Stimulated activated CD8-positive, alpha-beta memory T cell treated with anti-CD3 and anti-CD28 coated beads, Interleukin-7, amount 100 ng/mL, for 4 hours (primary cell): ENCODE measurements around the gene PRRC2B.

ENCODE experiments used
- DNase-seq, 2 donors: peaks; one replicate each; pipeline ENCODE4 v3.0.0-alpha.2; 2020; ENCODE audit warnings: low read depth in 2 of 2

The PRRC2B gene

DNA sequence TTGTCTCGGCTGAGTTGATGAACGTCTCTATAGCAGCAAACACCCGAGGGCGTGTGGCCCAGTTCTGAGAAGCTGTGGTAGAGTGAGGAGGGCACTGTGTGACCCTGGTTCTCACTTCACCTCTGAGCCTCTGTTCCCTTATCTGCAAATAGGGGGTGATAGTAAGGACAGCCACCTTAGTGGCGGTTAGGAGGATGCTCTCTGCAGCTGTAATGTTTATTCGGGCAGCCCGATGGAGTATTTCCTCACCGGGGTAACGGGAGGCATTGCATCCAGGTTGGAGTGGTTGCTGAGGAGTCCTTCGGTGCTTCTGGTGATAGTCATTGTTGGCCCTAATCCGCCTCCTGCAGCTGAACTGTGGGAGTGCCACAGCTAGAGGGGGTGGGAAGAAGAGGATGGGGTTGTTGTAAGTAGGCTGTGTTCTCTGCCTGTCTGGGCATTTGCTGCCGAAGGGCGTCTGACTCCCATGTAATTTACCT lies 13.9 kb downstream of the PRRC2B start:
- DNase-seq: no peak

- DNase-seq: no peak
Measured at GRCh38 chr9:131409458-131409992, 15.6 kb downstream of the PRRC2B start.

DNA sequence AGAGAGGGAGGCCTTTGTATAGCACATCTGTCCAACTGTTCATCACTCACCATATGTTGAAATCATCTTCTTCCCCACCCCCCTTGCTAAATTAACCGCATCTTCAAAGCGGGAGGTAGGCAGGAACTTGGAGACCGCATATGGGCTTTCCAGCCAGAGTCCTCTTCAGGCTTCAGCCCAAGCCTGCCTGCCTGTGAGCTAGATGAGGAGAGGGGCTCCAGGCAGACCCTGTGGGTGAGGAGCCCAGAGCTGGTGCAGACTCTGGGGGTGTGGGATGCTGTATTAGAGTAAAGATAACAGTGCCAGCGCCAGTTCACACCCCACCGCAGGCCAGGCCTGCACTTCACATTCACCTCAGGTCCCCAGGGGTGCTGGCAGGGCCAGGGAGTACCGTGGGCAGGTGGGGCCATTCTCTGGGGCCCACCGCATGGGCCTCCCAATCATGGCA lies 16.2 kb downstream of the PRRC2B start:
- DNase-seq: no peak

- no peak for DNase-seq
Measured at GRCh38 chr9:131411719-131412681, 18.1 kb downstream of the PRRC2B start.

DNA sequence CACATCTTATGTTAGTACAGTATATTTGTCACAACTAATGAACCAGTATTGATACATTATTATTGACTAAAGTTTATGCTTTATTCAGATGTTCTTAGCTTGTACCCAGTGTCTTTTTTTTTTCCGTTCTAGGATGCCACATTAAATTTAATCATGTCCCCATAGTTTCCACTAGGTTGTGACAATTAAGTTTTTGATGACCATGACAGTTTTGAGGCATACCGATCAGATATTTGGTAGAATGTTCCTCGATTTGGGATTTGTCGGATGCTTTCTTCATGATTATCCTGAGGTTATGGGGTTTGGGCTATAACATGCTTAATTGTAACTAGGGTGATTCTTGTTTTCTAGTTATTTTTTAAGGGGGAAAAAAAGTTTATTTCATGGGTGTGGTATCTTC lies 22.6 kb downstream of the PRRC2B start:
- DNase-seq: no peak

- no peak for DNase-seq
Measured at GRCh38 chr9:131417264-131418142, 23.6 kb downstream of the PRRC2B start.

- DNase-seq: no peak
Measured at GRCh38 chr9:131418143-131419025, 24.5 kb downstream of the PRRC2B start.

DNA sequence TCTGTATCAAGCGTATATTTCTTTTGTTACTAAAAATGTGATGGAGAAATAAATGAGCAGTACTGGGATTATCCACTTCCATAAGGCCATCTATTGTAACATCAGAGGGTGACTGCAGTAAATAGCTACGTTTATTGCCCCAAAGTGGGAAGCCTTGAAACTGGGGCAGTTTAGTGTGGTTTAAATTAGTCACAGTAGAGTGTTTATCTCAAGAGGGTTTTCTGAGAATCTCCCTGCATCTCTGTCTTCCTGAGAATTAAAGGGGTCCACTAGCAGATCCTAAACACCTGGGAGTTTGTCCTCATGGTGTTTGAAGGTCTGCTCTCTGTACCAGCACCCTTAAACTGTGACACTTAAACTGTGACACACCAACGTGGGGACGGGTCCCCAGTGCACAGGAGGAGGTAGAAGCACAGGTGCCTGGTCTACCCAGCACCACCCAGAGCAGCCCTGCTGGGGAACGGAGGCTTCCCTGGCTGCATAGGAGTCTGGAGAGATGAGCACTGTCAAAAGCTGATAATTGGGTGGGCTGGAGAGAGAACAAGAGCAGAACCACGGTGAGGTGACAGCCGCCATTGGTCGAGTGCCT lies 25.2 kb downstream of the PRRC2B start:
- no peak for DNase-seq

GRCh38 chr9:131419716-131420115 lies 25.8 kb downstream of the PRRC2B start:
- DNase-seq: no peak

GRCh38 chr9:131420980-131421624 lies 27.2 kb downstream of the PRRC2B start:
- no peak for DNase-seq

DNA sequence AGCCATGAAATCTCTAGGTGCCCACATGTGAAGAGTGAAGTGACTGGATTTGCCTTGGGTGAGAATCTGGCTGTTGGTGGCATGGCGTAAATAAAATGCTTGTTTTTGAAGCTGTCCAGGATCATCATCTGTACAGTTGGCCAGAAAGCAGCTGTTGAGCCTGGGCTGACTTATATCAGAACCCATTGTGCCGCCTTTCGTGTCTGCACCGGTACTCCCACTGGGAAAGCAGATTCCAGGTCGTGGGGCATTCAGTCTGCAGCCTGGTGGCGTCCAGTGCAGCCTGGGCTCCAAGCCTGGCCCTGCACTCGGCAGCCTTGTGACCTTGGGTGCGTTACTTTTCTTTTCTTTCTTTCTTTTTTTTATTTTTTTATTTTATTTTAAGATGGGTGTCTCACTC lies 27.8 kb downstream of the PRRC2B start:
- DNase-seq: no peak

- no peak for DNase-seq
Measured at GRCh38 chr9:131422241-131422792, 28.4 kb downstream of the PRRC2B start.

- DNase-seq: no peak
Measured at GRCh38 chr9:131423171-131423581, 29.3 kb downstream of the PRRC2B start.

- no peak for DNase-seq
Measured at GRCh38 chr9:131426545-131426944, 32.7 kb downstream of the PRRC2B start.

DNA sequence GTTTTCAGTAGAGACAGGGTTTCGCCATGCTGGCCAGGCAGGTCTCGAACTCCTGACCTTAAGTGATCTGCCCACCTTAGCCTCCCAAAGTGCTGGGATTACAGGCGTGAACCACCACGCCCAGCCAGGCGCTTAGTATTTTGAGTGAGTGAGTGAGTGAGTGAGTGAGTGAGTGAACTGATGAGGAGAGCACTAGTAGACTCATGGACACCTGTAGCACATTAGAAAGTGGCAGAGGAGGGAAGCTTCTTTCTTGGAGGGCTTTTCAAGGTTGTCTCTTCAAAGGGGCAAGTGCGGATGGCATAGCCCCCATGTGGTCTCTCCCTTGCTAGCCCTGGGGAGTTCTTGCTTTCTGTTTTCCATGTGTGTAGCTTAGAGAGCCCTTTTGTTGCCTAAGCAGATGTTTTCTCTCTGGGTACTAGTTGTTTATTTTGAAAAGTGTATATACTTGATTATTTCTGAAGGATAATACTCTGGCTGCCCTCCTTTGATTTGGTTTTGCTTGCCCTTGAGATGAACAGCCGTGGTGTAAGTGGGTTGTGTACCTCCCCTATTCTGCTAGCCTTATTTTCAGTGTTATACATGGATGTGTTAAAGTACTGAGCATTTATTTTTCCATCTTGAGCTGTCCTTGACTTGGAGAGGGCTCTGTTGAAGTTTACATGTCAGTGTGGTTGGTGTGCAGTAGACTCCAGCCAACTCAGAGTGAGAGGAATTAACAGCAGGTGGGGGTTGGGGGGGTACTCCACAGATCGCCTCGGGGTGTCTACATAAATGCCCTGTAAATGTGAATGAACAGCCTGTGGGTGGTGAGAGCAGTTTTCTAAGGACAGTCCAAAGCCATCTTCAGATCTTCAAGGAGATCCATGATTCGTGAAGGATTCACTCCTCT lies 35.5 kb downstream of the PRRC2B start:
- DNase-seq: no peak

GRCh38 chr9:131432050-131432449 lies 38.2 kb downstream of the PRRC2B start:
- no peak for DNase-seq

- DNase-seq: no peak
Measured at GRCh38 chr9:131432597-131433301, 38.9 kb downstream of the PRRC2B start.

DNA sequence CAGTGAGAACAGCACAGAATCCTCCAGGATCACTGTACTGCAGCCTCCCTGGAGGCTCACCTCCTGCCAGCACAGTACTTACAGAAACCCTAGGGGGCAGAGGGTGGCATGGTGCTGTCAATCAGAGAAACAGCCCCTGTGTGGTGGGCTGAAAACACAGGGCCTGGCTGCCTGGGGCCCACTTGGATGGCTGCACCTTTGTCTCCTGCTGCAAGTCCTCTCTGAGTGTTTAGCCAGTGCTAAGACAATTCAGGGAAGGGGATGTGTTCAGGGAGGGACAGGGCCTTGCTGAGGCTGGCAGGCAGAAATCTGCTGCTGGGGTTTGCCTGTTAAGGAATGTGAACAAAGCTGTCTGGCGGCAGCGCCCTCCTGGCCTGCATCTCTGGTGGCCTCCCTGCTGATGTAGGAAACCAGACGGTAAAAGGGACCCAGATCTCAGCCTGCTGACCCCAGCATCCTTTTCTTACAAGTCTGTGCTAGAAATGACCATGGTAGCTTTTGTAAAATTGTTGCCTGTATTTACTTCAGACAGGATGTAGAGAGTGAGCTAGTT lies 39.5 kb downstream of the PRRC2B start:
- no peak for DNase-seq
